ENCODE data around the gene OR52H1.
A peak's percentile ranks its signal among the peaks of the same experiment; 100 is the strongest.

The OR52H1 gene

DNA sequence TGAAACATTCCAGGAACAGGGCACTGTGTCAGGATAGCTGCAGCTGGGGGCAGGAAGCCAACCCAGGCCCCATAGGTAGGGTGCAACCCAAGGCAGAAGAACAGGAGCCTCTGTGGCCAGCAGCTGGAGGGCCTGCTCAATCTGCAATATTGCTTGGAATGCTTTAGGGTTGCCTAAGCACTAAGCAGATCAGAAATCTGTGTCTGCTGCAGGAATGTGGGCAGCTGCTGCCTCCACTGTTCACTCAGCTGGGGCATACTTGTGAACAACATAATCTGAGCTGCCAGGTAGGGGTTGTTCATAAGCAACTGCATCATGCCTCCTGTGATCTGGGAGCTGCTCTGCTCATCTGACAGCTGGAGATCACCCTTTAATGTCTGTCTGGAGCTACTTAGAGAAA, 33.5 kb downstream of the OR52H1 start:
- no peak for ATAC-seq (replicated peaks)
- no peaks in the 10 kb centered on the region for H3K9me3 Mint-ChIP-seq
- DNase-seq = no peak
- H3K27me3 Mint-ChIP-seq = no peaks in the 10 kb centered on the region
- no peak overlapping the region for H3K27ac Mint-ChIP-seq
- no peak overlapping the region for H3K4me3 Mint-ChIP-seq
- H3K36me3 Mint-ChIP-seq = no peaks in the 10 kb centered on the region
- no peaks in the 10 kb centered on the region for H3K4me1 Mint-ChIP-seq

- Mint-ChIP-seq H3K9me3 (no peaks in the 10 kb centered on the region), H3K36me3 (no peaks in the 10 kb centered on the region), H3K27me3 (peaks cover under 1 to 5% of the 10 kb centered on the region in 2 donors), H3K27ac (no peak within 1 kb of the TSS), H3K4me1 (no peaks in the 10 kb centered on the region), H3K4me3 (no peak within 1 kb of the TSS)
- ATAC-seq (replicated peaks) (no peak), DNase-seq (no peak)
These were observed 38.5 kb downstream of the OR52H1 start, which contains the start of gene UBQLN3 for GRCh38 chr11:5509803-5510202. Gene UBQLN3, minus strand, starts transcription at chr11:5509957. Its CDS starts 399 bp downstream, at chr11:5509558.

GRCh38 chr11:5508605-5509004, 39.7 kb downstream of the OR52H1 start:
- no peaks in the 10 kb centered on the region for H3K9me3 Mint-ChIP-seq
- peaks cover 0 to 5% of the 10 kb centered on the region in 2 donors for H3K4me1 Mint-ChIP-seq
- H3K36me3 Mint-ChIP-seq = no peaks in the 10 kb centered on the region
- H3K4me3 Mint-ChIP-seq = no peak overlapping the region
- ATAC-seq (replicated peaks) = no peak
- DNase-seq = no peak
- H3K27me3 Mint-ChIP-seq = peaks cover 4 to 9% of the 10 kb centered on the region in 2 donors
- H3K27ac Mint-ChIP-seq = no peak overlapping the region

DNA sequence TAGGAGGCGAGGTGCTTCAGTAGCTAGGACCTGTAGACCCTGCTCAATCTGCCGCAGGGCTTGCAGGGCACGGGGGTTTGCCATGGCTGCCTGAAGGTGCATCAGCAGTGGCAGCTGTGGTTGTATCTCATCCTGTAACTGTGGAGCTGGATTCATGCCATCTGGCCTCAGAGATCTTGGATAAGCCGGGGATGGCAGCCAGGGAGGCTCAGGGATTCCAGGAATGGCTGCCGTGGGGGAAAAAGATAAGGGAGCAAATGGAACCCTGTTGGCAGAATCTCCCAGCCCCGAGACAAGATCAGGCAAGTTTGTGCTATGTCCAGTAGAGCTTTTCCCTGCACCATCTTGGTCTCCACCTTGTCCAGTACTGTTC, 40.4 kb downstream of the OR52H1 start:
- DNase-seq (no peak), ATAC-seq (replicated peaks) (no peak)
- no peak overlapping the region for H3K4me3 Mint-ChIP-seq
- no peaks in the 10 kb centered on the region for H3K36me3 Mint-ChIP-seq
- peaks cover 4 to 9% of the 10 kb centered on the region in 2 donors for H3K27me3 Mint-ChIP-seq
- H3K9me3 Mint-ChIP-seq = no peaks in the 10 kb centered on the region
- no peak overlapping the region for H3K27ac Mint-ChIP-seq
- peaks cover 0 to 5% of the 10 kb centered on the region in 2 donors for H3K4me1 Mint-ChIP-seq

DNA sequence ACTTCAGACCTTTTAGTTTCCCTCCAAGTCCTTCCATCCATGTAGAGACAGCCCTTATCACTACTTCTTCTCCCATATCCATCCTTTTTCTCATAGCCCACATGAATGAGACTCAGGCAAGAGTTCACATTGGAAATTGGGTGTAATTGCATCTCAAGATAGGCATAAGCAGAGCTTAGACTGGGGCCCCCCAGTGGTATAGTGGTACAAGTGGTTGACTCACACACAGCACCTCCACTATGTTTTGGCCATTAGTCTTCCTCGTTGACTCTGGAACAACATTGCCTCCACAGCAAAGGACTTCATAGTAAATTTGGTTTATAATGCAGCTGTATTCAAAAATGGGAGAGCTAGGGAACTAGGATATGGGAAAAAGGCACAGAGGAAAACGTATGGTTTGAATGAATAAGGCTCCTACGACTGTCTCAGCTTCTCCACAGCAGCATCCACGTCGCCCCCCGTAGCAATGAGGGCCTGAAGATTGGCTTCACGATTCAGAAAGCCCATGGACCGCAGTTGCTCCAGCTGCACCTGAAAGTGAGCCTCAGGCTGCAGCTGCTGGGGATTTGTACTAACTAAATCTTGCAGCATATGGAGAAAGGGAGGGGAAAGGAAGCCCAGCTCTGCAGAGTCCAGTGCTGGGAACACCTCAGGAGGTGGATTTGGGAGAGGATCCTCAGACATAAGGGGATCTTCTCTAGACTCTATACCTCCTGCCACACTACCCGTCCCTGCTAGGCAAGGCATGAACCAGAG, 41.0 kb downstream of the OR52H1 start:
- DNase-seq (no peak), ATAC-seq (replicated peaks) (no peak)
- no peaks in the 10 kb centered on the region for H3K9me3 Mint-ChIP-seq
- H3K27ac Mint-ChIP-seq = no peak overlapping the region
- H3K36me3 Mint-ChIP-seq = no peaks in the 10 kb centered on the region
- H3K4me3 Mint-ChIP-seq = no peak overlapping the region
- peaks cover 0 to 5% of the 10 kb centered on the region in 2 donors for H3K4me1 Mint-ChIP-seq
- H3K27me3 Mint-ChIP-seq = peaks cover 5 to 9% of the 10 kb centered on the region in 2 donors

- ATAC-seq (replicated peaks) (no peak), DNase-seq (no peak)
- Mint-ChIP-seq H3K27me3 (peaks cover 11 to 14% of the 10 kb centered on the region in 2 donors), H3K4me1 (peaks cover 2 to 9% of the 10 kb centered on the region in 2 donors), H3K9me3 (no peaks in the 10 kb centered on the region), H3K27ac (no peak overlapping the region), H3K4me3 (no peak overlapping the region), H3K36me3 (no peaks in the 10 kb centered on the region)
These were observed 42.8 kb downstream of the OR52H1 start for GRCh38 chr11:5505363-5506048.

DNA sequence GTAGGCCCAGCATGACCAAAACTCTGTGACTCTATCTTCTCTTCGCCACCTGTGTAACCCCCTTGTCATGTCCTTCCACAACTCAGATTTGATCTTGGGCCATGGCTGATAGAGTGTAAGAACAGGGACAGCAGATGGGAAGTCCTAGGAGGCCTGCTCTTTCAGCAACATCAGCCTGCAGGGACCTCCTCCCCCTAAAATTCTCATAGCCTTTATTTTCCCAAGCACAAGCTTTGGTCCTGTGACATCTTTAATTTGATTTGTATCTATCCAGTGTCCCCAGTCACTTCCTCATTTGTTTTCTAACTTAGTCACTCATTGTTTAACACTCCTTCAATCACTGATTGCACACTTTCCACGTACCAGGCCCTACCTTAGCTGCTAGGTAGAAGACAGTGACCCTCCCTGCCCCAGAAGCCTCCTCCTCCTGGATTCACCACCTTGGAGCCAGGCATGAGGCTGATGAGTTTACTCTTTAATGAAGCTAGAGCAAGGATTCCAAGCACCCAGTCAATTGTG, 43.9 kb downstream of the OR52H1 start:
- H3K27ac Mint-ChIP-seq = no peak overlapping the region
- no peaks in the 10 kb centered on the region for H3K36me3 Mint-ChIP-seq
- no peaks in the 10 kb centered on the region for H3K9me3 Mint-ChIP-seq
- no peak for ATAC-seq (replicated peaks)
- peaks cover 11 to 14% of the 10 kb centered on the region in 2 donors for H3K27me3 Mint-ChIP-seq
- no peak for DNase-seq
- H3K4me1 Mint-ChIP-seq = peaks cover 2 to 10% of the 10 kb centered on the region in 2 donors
- H3K4me3 Mint-ChIP-seq = no peak overlapping the region

DNA sequence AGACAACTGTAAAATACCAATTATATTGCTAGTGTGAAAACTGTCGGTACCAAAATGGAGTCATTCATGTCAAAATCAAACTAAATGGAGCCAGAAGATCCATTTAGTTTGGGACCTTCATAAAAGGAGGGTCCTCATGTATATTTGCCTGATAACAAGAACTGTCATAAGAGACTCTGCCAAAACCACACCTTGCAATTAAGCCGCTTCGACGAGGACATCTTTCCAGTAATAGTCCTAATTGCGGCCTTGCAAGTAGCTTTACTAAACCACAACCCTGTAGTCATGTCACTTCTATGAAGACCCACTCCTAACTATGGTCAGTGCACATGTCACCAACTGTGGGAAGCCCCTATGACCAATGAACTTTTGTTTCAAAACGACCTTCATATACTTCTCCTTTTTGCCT, 47.9 kb downstream of the OR52H1 start:
- peak; percentile 60 to 75 for ATAC-seq (replicated peaks)
- H3K27ac Mint-ChIP-seq = no peak overlapping the region
- no peak overlapping the region for H3K4me3 Mint-ChIP-seq
- H3K9me3 Mint-ChIP-seq = no peaks in the 10 kb centered on the region
- H3K4me1 Mint-ChIP-seq = peaks cover 2 to 10% of the 10 kb centered on the region in 2 donors
- H3K27me3 Mint-ChIP-seq = peaks cover 11 to 14% of the 10 kb centered on the region in 2 donors
- no peak for DNase-seq
- H3K36me3 Mint-ChIP-seq = no peaks in the 10 kb centered on the region

DNA sequence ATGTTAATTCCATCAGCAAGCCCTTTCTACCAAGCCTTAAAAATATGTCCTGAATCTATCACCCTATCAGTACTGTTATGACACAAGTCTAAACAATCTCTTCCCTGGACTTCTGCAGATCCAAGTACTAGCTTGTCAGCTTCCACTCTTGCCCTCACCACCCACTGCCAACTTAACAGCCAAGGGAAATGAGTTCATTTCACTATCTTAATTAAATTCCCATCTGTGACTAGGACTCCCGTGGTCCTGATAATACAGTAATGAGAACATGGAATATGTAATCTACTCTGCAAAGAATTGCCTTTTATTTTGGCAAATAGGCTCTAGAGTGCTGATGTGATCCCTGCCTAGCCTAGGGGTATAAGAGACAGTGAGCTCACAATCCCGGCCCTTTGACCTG, 48.7 kb downstream of the OR52H1 start:
- peaks cover 2 to 9% of the 10 kb centered on the region in 2 donors for H3K4me1 Mint-ChIP-seq
- no peak for DNase-seq
- H3K9me3 Mint-ChIP-seq = no peaks in the 10 kb centered on the region
- no peak for ATAC-seq (replicated peaks)
- H3K36me3 Mint-ChIP-seq = no peaks in the 10 kb centered on the region
- H3K4me3 Mint-ChIP-seq = no peak overlapping the region
- no peak overlapping the region for H3K27ac Mint-ChIP-seq
- peaks cover 9% of the 10 kb centered on the region in 2 donors for H3K27me3 Mint-ChIP-seq
